ENCODE results near the gene TPM2.

The TPM2 gene

GRCh38 chr9:35682051-35682450 is 7.7 kb downstream of the TPM2 start:
- no peak for ATAC-seq
- TF ChIP-seq ESRRG (CRISPR knock-in tag; IDR thresholded peaks at IDR 0.05) (no peak), ZC3H10 (CRISPR knock-in tag; IDR thresholded peaks at IDR 0.05) (no peak), RARB (CRISPR knock-in tag; IDR thresholded peaks at IDR 0.05) (no peak), BACH2 (CRISPR knock-in tag; IDR thresholded peaks at IDR 0.05; ENCODE audit: borderline replicate concordance) (no peak), GLIS3 (CRISPR knock-in tag; IDR thresholded peaks at IDR 0.05) (no peak), ARNTL (CRISPR knock-in tag; IDR thresholded peaks at IDR 0.05; ENCODE audit: borderline replicate concordance, low read depth) (no peak), PPARA (CRISPR knock-in tag; IDR thresholded peaks at IDR 0.05; ENCODE audit: borderline replicate concordance) (no peak), TSHZ2 (CRISPR knock-in tag; IDR thresholded peaks at IDR 0.05) (no peak)
- TF ChIP-seq, protein P1, sequence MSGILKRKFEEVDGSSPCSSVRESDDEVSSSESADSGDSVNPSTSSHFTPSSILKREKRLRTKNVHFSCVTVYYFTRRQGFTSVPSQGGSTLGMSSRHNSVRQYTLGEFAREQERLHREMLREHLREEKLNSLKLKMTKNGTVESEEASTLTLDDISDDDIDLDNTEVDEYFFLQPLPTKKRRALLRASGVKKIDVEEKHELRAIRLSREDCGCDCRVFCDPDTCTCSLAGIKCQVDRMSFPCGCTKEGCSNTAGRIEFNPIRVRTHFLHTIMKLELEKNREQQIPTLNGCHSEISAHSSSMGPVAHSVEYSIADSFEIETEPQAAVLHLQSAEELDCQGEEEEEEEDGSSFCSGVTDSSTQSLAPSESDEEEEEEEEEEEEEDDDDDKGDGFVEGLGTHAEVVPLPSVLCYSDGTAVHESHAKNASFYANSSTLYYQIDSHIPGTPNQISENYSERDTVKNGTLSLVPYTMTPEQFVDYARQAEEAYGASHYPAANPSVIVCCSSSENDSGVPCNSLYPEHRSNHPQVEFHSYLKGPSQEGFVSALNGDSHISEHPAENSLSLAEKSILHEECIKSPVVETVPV (CRISPR knock-in tag; IDR thresholded peaks at IDR 0.05) = no peak

DNA sequence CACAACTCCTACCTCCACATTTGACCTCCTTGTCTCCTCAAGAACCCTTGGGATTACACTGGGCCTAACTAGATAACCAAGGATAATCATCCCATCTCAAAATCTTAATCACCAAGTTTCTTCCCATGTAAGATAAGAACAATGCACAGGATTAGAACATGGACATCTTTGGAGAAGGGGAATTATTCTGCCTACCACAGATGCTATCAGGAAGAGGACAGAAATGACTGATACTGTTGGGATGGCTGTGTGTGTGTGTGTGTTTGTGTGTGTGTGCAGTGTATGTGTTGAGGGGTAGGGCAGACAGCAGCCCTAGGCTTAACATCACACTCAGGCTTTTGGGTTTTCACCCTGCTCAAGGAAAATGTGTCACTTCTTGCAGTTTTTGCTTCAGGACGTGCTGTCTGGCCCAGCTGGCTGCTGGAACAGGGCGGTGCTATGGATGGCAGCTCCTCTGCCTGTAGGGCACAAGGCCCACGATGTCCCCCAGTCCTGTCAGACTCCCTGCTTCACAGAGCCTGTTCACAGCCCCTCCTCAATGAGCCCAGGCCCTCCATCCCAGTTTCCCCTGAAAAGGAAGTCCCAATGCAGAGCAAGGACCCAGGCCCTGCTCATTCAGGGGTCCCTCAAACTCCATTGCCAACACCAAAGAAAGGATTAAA is 8.3 kb downstream of the TPM2 start:
- TF ChIP-seq OSR1 (CRISPR knock-in tag; IDR thresholded peaks at IDR 0.05) = no peak
- TF ChIP-seq PPARA (CRISPR knock-in tag; IDR thresholded peaks at IDR 0.05; ENCODE audit: borderline replicate concordance) = no peak
- ATAC-seq = peak; percentile 6

- peak; percentile 35 for ATAC-seq
- TF ChIP-seq OSR1 (CRISPR knock-in tag; IDR thresholded peaks at IDR 0.05) (no peak), TCF4 (CRISPR knock-in tag; IDR thresholded peaks at IDR 0.05; ENCODE audit: borderline replicate concordance) (no peak), ZNF70 (CRISPR knock-in tag; IDR thresholded peaks at IDR 0.05) (no peak), SNAI2 (CRISPR knock-in tag; IDR thresholded peaks at IDR 0.05) (no peak), ZNF8 (CRISPR knock-in tag; IDR thresholded peaks at IDR 0.05) (no peak), RARB (CRISPR knock-in tag; IDR thresholded peaks at IDR 0.05) (no peak), ZC3H10 (CRISPR knock-in tag; IDR thresholded peaks at IDR 0.05) (no peak), CSDC2 (CRISPR knock-in tag; IDR thresholded peaks at IDR 0.05) (no peak), TOX (CRISPR knock-in tag; IDR thresholded peaks at IDR 0.05; ENCODE audit: borderline replicate concordance) (no peak), ZNF565 (CRISPR knock-in tag; conservative IDR thresholded peaks at IDR 0.05; ENCODE audit: low read depth) (no peak)
Measured at GRCh38 chr9:35680331-35681105, 9.2 kb downstream of the TPM2 start.

DNA sequence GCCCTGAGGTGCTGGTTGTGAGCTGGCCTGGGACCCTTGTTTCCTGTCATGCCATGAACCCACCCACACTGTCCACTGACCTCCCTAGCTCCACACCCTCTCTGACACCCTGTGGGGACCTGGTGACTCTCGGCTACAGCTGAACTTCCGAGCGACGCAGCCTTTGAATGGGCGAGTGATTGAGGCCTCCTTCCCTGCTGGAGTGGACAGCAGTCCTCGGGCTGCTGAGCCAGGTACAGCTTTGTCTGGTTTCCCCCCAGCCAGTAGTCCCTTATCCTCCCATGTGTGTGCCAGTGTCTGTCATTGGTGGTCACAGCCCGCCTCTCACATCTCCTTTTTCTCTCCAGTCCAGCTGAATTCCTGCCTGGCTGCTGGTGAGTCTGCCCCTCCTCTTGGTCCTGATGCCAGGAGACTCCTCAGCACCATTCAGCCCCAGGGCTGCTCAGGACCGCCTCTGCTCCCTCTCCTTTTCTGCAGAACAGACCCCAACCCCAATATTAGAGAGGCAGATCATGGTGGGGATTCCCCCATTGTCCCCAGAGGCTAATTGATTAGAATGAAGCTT is 9.9 kb downstream of the TPM2 start:
- TF ChIP-seq TSHZ2 (CRISPR knock-in tag; IDR thresholded peaks at IDR 0.05) (no peak), ZFP30 (CRISPR knock-in tag; IDR thresholded peaks at IDR 0.05) (no peak), ZNF8 (CRISPR knock-in tag; IDR thresholded peaks at IDR 0.05) (no peak), RARB (CRISPR knock-in tag; IDR thresholded peaks at IDR 0.05) (no peak), PATZ1 (CRISPR knock-in tag; IDR thresholded peaks at IDR 0.05; ENCODE audit: borderline replicate concordance) (no peak), BACH2 (CRISPR knock-in tag; IDR thresholded peaks at IDR 0.05; ENCODE audit: borderline replicate concordance) (no peak), ZNF70 (CRISPR knock-in tag; IDR thresholded peaks at IDR 0.05) (no peak), PPARA (CRISPR knock-in tag; IDR thresholded peaks at IDR 0.05; ENCODE audit: borderline replicate concordance) (no peak), ZFP3 (CRISPR knock-in tag; IDR thresholded peaks at IDR 0.05) (no peak), TCF4 (CRISPR knock-in tag; IDR thresholded peaks at IDR 0.05; ENCODE audit: borderline replicate concordance) (no peak), ZC3H10 (CRISPR knock-in tag; IDR thresholded peaks at IDR 0.05) (no peak), SNAI2 (CRISPR knock-in tag; IDR thresholded peaks at IDR 0.05) (no peak), GLIS3 (CRISPR knock-in tag; IDR thresholded peaks at IDR 0.05) (no peak)
- TF ChIP-seq, protein P2, sequence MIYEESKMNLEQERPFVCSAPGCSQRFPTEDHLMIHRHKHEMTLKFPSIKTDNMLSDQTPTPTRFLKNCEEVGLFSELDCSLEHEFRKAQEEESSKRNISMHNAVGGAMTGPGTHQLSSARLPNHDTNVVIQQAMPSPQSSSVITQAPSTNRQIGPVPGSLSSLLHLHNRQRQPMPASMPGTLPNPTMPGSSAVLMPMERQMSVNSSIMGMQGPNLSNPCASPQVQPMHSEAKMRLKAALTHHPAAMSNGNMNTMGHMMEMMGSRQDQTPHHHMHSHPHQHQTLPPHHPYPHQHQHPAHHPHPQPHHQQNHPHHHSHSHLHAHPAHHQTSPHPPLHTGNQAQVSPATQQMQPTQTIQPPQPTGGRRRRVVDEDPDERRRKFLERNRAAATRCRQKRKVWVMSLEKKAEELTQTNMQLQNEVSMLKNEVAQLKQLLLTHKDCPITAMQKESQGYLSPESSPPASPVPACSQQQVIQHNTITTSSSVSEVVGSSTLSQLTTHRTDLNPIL (CRISPR knock-in tag; IDR thresholded peaks at IDR 0.05; ENCODE audit: low read depth) = no peak
- peak; percentile 24 for ATAC-seq
